ENCODE data around the gene MACROD2. TPM values are rescaled to one million over a fixed set of nuclear protein-coding genes. Genes with fewer than 3 reads are reported as not detected.

MACROD2 gene
- total RNA-seq, 1 experiment from 2014 or later: 1.6 TPM

DNA sequence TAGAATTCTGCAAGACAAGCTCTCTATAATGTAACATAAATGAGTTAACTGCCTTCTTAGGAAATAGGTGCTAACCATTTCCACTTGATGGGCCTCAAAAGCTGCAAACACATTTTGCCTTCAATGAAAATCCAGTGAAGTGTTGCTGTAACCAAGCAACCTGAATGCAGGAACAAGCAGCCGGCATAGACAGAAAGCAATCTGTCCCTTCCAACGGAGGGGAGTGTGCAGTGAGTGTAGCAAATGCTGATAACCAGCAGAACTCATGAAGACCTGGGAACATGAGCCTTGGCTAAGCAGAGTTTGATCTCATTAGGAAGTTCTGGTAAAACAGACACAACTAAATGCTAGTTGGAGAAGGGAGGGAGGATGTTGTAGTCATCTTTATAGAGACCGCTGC, 1880.1 kb downstream of the MACROD2 start:
- no peak overlapping the region for H2AK5ac ChIP-seq (ENCODE audit: insufficient read length, low read length)
- no peak overlapping the region for H3K18ac ChIP-seq (ENCODE audit: insufficient read length, low read depth, low read length)
- TF ChIP-seq, protein P1, sequence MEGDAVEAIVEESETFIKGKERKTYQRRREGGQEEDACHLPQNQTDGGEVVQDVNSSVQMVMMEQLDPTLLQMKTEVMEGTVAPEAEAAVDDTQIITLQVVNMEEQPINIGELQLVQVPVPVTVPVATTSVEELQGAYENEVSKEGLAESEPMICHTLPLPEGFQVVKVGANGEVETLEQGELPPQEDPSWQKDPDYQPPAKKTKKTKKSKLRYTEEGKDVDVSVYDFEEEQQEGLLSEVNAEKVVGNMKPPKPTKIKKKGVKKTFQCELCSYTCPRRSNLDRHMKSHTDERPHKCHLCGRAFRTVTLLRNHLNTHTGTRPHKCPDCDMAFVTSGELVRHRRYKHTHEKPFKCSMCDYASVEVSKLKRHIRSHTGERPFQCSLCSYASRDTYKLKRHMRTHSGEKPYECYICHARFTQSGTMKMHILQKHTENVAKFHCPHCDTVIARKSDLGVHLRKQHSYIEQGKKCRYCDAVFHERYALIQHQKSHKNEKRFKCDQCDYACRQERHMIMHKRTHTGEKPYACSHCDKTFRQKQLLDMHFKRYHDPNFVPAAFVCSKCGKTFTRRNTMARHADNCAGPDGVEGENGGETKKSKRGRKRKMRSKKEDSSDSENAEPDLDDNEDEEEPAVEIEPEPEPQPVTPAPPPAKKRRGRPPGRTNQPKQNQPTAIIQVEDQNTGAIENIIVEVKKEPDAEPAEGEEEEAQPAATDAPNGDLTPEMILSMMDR (conservative IDR thresholded peaks at IDR 0.05): no peak
- no peak overlapping the region for H3K56ac ChIP-seq (ENCODE audit: insufficient read length, low read depth, low read length)
- no peak overlapping the region for H3T11ph ChIP-seq (ENCODE audit: low read length)
- H2BK15ac ChIP-seq (ENCODE audit: low read depth, low read length): no peak overlapping the region
- no peak overlapping the region for H4K91ac ChIP-seq (ENCODE audit: insufficient read length, low read depth, low read length)
- H2BK20ac ChIP-seq (ENCODE audit: low read depth, low read length, poor library complexity, severe bottlenecking): no peak overlapping the region
- no peaks in the 10 kb centered on the region for H3K23me2 ChIP-seq (ENCODE audit: insufficient read length, low read depth, low read length, poor library complexity, severe bottlenecking)
- no peak overlapping the region for H4K8ac ChIP-seq (replicated peaks; ENCODE audit: insufficient read length, low read depth, low read length)
- H3K27me3 Mint-ChIP-seq (ENCODE audit: low read depth): no peaks in the 10 kb centered on the region; the same call in 1 of the 2 replicates
- WGBS (ENCODE audit: extremely low coverage, insufficient read length, low lambda C conversion rate): no CpG with 5 or more reads among the region's 3 CpGs
- DNase-seq: no peak
- no peak overlapping the region for H3K14ac ChIP-seq (ENCODE audit: insufficient read depth, low read length)
- H3K9me3 ChIP-seq (ENCODE audit: control insufficient read depth, low read depth, low read length): no peaks in the 10 kb centered on the region
- no peaks in the 10 kb centered on the region for H3K27me3 ChIP-seq (ENCODE audit: insufficient read depth, low read length)
- H2BK120ac ChIP-seq (ENCODE audit: low read depth, low read length, poor library complexity, severe bottlenecking): no peak overlapping the region
- no peak overlapping the region for H2BK12ac ChIP-seq (ENCODE audit: insufficient read length, low read depth, low read length)
- H3K9ac ChIP-seq (ENCODE audit: extremely low read depth, insufficient read length, low read length): no peak overlapping the region
- H4K5ac ChIP-seq (ENCODE audit: insufficient read length, low read depth, low read length): no peak overlapping the region
- peaks cover 0 to 15% (median 3%) of the 10 kb centered on the region in 3 experiments; a peak in 3 of 7 replicates for H3K36me3 Mint-ChIP-seq (ENCODE audit: insufficient read depth in 1 of 3, low read depth in 3 of 3)
- H2BK5ac ChIP-seq (ENCODE audit: insufficient read length, low read length): peak overlapping the region; percentile 41
- H3K79me1 ChIP-seq (ENCODE audit: insufficient read depth, low read depth, low read length, poor library complexity, severe bottlenecking): no peaks in the 10 kb centered on the region
- no peak overlapping the region for H3K4me3 Mint-ChIP-seq
- no peak overlapping the region for H3K4ac ChIP-seq (ENCODE audit: low read depth, low read length)
- H3K27ac Mint-ChIP-seq: no peak overlapping the region
- peaks cover 9 to 10% of the 10 kb centered on the region in 2 experiments for H3K9me3 Mint-ChIP-seq
- H3K4me1 ChIP-seq (ENCODE audit: insufficient read depth, low read length): no peaks in the 10 kb centered on the region
- H2AFZ ChIP-seq (ENCODE audit: low read length): no peak overlapping the region
- no peak overlapping the region for H3K27ac ChIP-seq (ENCODE audit: insufficient read length, low read depth, low read length)
- no peaks in the 10 kb centered on the region for H3K79me2 ChIP-seq (ENCODE audit: insufficient read depth, low read length)
- no peaks in the 10 kb centered on the region for H3K4me1 Mint-ChIP-seq
- H3K4me2 ChIP-seq (ENCODE audit: insufficient read depth, insufficient read length, low read length): no peak overlapping the region
- no peak overlapping the region for H3K23ac ChIP-seq (ENCODE audit: insufficient read length, low read depth, low read length)
- no peaks in the 10 kb centered on the region for H4K20me1 ChIP-seq (ENCODE audit: control insufficient read depth, insufficient read depth, insufficient read length)

All from H9 (cell line).